ENCODE results near the gene GSTT4.
"Not testable (repeated sequence)": the region's sequence is repeated elsewhere in the genome, so short reads cannot be mapped to it uniquely, and the experiment has no call there.

Gene GSTT4

GRCh38 chr22:23951383-23951782, 53.9 kb downstream of the GSTT4 start:
- not testable (repeated sequence) for FAIRE-seq

- FAIRE-seq = not testable (repeated sequence)
Observed at GRCh38 chr22:23949764-23950163, 55.5 kb downstream of the GSTT4 start.

Measured in colon (tissue), 2 donors.